HG03066 (cell line): ENCODE results near the gene SAMD11.

Experiments used
- ATAC-seq: cut with Tn5 transposase; IDR thresholded peaks from one replicate; pipeline ENCODE4 v1.9.1; 2021; ENCODE audit warnings: low read depth; ENCODE audit not compliant: unreplicated experiment

SAMD11 gene

GRCh38 chr1:917076-917459, 6.7 kb upstream of the SAMD11 start:
- ATAC-seq = no peak

GRCh38 chr1:917466-918091, 6.1 kb upstream of the SAMD11 start:
- no peak for ATAC-seq

- no peak for ATAC-seq
Measured at GRCh38 chr1:918353-918752, 5.4 kb upstream of the SAMD11 start.

- ATAC-seq = no peak
Measured at GRCh38 chr1:918843-919242, 4.9 kb upstream of the SAMD11 start.

GRCh38 chr1:919271-919872, 4.4 kb upstream of the SAMD11 start:
- no peak for ATAC-seq

- ATAC-seq = no peak
Measured at GRCh38 chr1:920010-920409, 3.7 kb upstream of the SAMD11 start.

- ATAC-seq = no peak
Measured at GRCh38 chr1:920521-920920, 3.2 kb upstream of the SAMD11 start.

DNA sequence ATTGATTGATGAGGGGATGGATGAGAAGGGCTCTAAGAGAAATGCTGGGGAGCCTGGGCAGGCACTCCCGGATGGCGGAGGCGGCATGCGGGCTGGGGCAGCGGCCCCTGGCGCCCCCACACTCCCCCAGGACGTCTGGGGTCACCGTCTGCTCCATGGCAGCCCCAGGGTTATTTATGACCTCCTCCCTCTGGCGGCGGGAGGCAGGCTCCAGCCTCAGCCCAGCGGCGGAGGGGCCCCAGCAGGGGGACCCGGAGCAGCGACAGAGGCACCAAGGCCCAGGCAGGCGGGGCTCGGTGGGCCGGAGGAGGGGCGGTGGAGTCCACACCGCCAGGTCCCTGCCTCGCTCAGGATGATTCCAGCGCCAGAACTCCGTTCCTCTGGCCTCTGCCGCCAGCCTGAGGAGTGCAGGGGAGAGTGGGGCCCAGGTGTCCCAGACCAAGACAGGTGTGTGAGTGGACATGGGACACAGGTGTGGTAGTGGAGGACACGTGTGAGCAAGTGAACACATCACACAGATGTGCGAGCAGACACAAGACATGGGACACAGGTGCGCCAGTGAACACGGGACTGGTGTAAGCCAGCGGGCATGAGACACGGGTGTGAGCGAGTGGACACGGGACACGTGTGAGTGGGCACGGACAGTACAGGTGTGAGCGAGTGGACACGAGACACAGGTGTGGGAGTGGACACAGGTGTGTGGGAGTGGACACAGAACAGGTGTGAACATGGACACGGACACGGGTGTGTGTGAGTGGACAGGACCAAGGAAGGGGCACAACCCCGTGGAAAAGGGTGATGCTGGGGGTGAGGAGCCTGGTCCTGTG, 2.5 kb upstream of the SAMD11 start:
- ATAC-seq = no peak

GRCh38 chr1:923991-924655, 400 bp downstream of the SAMD11 start:
- no peak for ATAC-seq

DNA sequence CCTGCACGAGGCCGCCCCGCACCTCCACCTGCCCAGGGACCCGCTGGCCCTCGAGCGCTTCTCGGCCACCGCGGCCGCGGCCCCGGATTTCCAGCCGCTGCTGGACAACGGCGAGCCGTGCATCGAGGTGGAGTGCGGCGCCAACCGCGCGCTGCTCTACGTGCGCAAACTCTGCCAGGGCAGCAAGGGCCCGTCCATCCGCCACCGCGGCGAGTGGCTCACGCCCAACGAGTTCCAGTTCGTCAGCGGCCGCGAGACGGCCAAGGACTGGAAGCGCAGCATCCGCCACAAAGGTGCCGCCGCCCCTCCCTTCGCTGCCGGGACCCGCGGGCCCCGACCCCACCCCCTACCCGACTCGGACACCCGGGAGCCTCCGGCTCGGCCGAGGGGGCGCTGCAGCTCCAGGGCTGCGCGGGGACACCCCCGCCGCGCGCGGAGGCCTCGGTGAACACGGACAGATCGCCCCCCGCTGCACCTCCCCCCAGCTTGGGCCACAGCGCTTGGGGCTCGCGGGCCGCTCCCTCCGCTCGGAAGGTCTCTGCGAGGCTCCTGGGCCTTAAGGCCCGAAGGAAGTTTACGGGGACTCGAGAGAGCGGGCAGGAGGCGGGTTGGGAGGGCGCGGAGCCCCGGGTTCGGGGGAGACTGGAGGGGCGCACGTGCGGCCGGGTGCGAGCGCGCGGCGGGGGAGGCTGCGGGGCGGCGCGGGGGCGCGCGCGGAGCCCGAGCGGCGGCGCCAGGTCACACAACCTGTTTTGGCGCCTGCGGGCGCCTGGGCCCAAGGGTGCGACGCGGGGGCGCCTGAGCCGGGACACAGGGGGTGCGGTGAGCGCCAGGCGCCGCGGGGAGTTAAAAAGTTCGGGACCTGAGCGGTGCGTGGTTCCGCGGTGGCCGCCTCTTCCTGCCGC, 1.2 kb downstream of the SAMD11 start:
- no peak for ATAC-seq

- no peak for ATAC-seq
Measured at GRCh38 chr1:925561-926421, 2.1 kb downstream of the SAMD11 start.

GRCh38 chr1:927234-927633, 3.5 kb downstream of the SAMD11 start:
- no peak for ATAC-seq

DNA sequence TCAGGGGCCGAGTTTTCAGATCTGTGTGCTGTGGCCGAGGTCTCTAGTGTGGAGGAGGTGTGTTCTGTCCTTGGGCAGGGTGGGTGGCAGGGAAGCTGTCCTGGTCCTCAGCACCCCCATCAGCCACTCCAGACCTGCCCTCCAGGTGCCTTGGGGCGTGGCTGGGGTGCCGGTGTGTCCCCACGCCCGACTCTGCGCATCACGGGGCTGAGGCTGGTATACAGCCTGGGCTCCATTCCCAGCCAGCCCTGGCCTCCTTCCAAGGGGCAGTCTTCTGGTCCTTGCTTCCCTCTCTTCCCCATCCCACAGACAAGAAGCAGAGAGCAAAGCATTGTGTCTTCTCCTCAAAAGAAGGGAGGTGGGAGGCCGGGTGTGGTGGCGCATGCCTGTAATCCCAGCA, 4.0 kb downstream of the SAMD11 start:
- ATAC-seq = no peak

- ATAC-seq = no peak
Measured at GRCh38 chr1:928825-929661, 5.3 kb downstream of the SAMD11 start.

DNA sequence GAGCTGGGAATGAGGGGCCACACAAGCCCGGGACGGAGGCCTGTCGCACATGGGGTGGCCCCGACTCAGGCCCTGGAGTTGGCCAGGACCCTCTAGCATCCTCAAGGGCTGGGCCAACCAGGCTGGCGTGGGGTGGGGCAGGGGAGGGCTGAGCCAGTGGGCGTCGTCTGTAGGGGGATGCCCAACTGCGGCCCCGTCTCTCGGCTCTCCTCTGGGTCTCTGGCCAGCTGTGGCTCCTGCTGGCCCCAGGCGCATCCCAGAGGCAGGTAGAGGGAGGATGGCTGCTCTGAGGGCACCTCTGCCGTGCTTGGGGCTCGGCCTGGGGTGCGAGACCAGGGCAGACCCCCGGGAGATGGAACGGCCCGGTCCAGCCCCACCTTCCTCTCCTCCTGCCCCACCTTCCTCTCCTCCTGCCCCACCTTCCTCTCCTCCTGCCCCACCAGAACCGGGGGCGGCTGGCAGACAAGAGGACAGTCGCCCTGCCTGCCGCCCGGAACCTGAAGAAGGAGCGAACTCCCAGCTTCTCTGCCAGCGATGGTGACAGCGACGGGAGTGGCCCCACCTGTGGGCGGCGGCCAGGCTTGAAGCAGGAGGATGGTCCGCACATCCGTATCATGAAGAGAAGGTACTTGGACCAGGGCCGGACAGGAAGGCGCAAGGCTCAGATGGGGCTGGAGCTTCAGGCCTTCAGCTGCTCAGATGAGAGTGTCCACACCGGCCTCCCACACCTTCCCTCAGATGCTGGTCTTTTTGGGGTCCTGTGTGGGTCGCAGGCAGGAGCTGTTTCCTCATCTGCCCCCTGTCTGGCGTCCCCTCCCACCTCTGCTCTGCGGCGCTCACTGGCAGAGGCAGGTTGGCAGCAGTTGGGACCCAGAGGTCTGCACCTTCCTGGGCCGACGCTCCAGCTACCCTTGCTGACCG, 6.2 kb downstream of the SAMD11 start:
- ATAC-seq = no peak

DNA sequence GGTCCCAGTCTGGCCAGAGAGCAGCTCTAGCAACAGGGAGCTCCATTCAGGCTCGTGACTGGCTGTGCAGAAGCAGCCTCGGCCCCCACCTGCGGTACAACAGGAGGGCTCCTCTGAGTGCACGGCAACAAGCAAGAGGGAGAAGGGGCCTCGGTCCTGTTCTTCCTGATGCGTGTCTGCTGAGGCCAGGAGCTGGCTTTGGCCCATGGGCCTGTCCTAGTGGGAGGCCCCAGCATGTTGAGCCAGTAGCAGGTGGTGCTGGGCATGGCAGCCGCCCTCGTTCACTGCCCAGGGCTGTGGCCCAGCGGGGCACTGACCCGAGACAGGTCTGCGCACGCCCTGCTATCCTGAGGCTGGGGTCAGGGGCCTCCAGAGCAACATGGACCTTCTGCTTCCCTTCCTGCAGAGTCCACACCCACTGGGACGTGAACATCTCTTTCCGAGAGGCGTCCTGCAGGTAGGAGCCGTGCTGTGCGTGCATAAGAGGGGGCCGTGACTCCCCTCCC, 7.0 kb downstream of the SAMD11 start:
- no peak for ATAC-seq
